GM19372 (cell line): ENCODE results near the gene LYPD5.
"Not testable (repeated sequence)": the region's sequence is repeated elsewhere in the genome, so short reads cannot be mapped to it uniquely, and the experiment has no call there.

Source experiments
- ATAC-seq: cut with Tn5 transposase; IDR thresholded peaks from one replicate; pipeline ENCODE4 v1.9.1; 2021; ENCODE audit warnings: mild to moderate bottlenecking, low read depth, moderate library complexity; ENCODE audit not compliant: unreplicated experiment

LYPD5 gene

GRCh38 chr19:43802216-43802951 is at the start of gene LYPD5:
Gene LYPD5 (minus strand): TSS chr19:43802447. CDS start chr19:43802380, 67 bp downstream.
- ATAC-seq = no peak

GRCh38 chr19:43848821-43849220 is 46.6 kb upstream of the LYPD5 start:
- no peak for ATAC-seq

GRCh38 chr19:43847884-43848283 is 45.6 kb upstream of the LYPD5 start:
- no peak for ATAC-seq

GRCh38 chr19:43847246-43847645 is 45.0 kb upstream of the LYPD5 start:
- no peak for ATAC-seq

- ATAC-seq = no peak
Measured at GRCh38 chr19:43842007-43842406, 39.8 kb upstream of the LYPD5 start.

- ATAC-seq = no peak
Measured at GRCh38 chr19:43839139-43839538, 36.9 kb upstream of the LYPD5 start.

- ATAC-seq = peak; percentile 79
Measured at GRCh38 chr19:43826787-43827754, 24.8 kb upstream of the LYPD5 start, which contains the start of gene ZNF283. Gene ZNF283 (plus strand): TSS chr19:43827321. CDS start chr19:43833505, 6,184 bp downstream.

- not testable (repeated sequence) for ATAC-seq
Measured at GRCh38 chr19:43824572-43824971, 22.3 kb upstream of the LYPD5 start.

- ATAC-seq = not testable (repeated sequence)
Measured at GRCh38 chr19:43823856-43824255, 21.6 kb upstream of the LYPD5 start.

GRCh38 chr19:43820884-43821215 is 18.6 kb upstream of the LYPD5 start:
- ATAC-seq = no peak

GRCh38 chr19:43820098-43820883 is 18.0 kb upstream of the LYPD5 start:
- ATAC-seq = no peak

GRCh38 chr19:43818500-43818899 is 16.3 kb upstream of the LYPD5 start:
- no peak for ATAC-seq

- not testable (repeated sequence) for ATAC-seq
Measured at GRCh38 chr19:43817454-43817853, 15.2 kb upstream of the LYPD5 start.

GRCh38 chr19:43814663-43815352 is 12.6 kb upstream of the LYPD5 start:
- ATAC-seq = no peak

- no peak for ATAC-seq
Measured at GRCh38 chr19:43812688-43813087, 10.4 kb upstream of the LYPD5 start.

- no peak for ATAC-seq
Measured at GRCh38 chr19:43812259-43812658, 10.0 kb upstream of the LYPD5 start.

GRCh38 chr19:43811837-43812236 is 9.6 kb upstream of the LYPD5 start:
- ATAC-seq = no peak

- no peak for ATAC-seq
Measured at GRCh38 chr19:43809762-43810696, 7.8 kb upstream of the LYPD5 start.

GRCh38 chr19:43807651-43808050 is 5.4 kb upstream of the LYPD5 start:
- ATAC-seq = no peak
